ENCODE results near the gene ADGRV1.

DNA sequence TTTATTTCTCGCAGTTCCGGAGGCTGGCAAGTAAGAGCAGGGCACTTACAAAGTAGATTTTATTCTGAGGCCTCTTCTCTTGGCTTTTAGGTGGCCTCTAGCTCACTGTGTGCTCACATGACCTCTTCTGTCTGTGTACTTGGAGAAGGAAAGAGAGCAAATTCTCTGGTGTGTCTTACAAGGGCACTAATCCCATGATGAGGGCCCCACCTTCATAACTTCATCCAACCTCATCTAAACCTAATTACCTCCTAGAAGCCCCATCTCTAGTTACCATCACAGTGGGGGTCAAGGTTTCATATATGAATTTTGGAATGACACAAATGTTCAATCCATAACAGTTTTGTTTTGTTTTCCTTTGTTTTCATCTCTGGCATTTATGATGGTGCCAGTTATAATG, 376.1 kb downstream of the ADGRV1 start:
- TF ChIP-seq, protein P1, sequence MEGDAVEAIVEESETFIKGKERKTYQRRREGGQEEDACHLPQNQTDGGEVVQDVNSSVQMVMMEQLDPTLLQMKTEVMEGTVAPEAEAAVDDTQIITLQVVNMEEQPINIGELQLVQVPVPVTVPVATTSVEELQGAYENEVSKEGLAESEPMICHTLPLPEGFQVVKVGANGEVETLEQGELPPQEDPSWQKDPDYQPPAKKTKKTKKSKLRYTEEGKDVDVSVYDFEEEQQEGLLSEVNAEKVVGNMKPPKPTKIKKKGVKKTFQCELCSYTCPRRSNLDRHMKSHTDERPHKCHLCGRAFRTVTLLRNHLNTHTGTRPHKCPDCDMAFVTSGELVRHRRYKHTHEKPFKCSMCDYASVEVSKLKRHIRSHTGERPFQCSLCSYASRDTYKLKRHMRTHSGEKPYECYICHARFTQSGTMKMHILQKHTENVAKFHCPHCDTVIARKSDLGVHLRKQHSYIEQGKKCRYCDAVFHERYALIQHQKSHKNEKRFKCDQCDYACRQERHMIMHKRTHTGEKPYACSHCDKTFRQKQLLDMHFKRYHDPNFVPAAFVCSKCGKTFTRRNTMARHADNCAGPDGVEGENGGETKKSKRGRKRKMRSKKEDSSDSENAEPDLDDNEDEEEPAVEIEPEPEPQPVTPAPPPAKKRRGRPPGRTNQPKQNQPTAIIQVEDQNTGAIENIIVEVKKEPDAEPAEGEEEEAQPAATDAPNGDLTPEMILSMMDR (IDR thresholded peaks at IDR 0.05) = no peak
- no peak for TF ChIP-seq EP300 (IDR thresholded peaks at IDR 0.05)

Data from tibial nerve (tissue), 4 donors.